Stimulated activated CD4-positive, alpha-beta T cell treated with anti-CD3 and anti-CD28 coated beads, Interleukin-4, amount 100 ng/mL, for 4 hours (primary cell): ENCODE results near the gene LIN52.

Experiments used
- DNase-seq, 2 experiments: peaks; one replicate each; pipeline ENCODE4 v3.0.0-alpha.2; 2020

LIN52 gene

GRCh38 chr14:74084277-74085046 lies at the start of gene LIN52, which contains the start of gene ALDH6A1:
Gene LIN52 (plus strand): TSS chr14:74084956. CDS start chr14:74084975, 19 bp downstream.
Gene ALDH6A1 (minus strand): TSS chr14:74084453. CDS start chr14:74084394, 59 bp downstream.
- DNase-seq = peak; percentile 99 to 100

- no peak for DNase-seq
These were observed 49.2 kb upstream of the LIN52 start for GRCh38 chr14:74035556-74035955.

GRCh38 chr14:74038020-74038859 lies 46.5 kb upstream of the LIN52 start:
- no peak for DNase-seq

- DNase-seq = no peak
These were observed 42.5 kb upstream of the LIN52 start for GRCh38 chr14:74042296-74042695.

- no peak for DNase-seq
These were observed 39.2 kb upstream of the LIN52 start for GRCh38 chr14:74045522-74045921.

- no peak for DNase-seq
These were observed 36.5 kb upstream of the LIN52 start for GRCh38 chr14:74048281-74048680.

- no peak for DNase-seq
These were observed 34.8 kb upstream of the LIN52 start for GRCh38 chr14:74049876-74050495.

- DNase-seq = no peak
These were observed 22.0 kb upstream of the LIN52 start for GRCh38 chr14:74062809-74063150.

GRCh38 chr14:74064426-74064825 lies 20.3 kb upstream of the LIN52 start:
- no peak for DNase-seq

- no peak for DNase-seq
These were observed 19.9 kb upstream of the LIN52 start for GRCh38 chr14:74064883-74065282.

GRCh38 chr14:74065746-74066575 lies 18.8 kb upstream of the LIN52 start:
- no peak for DNase-seq

- no peak for DNase-seq
These were observed 7.4 kb upstream of the LIN52 start for GRCh38 chr14:74077401-74077800.

GRCh38 chr14:74080820-74081460 lies 3.8 kb upstream of the LIN52 start:
- no peak for DNase-seq

- no peak for DNase-seq
These were observed 3.3 kb upstream of the LIN52 start for GRCh38 chr14:74081491-74081890.

GRCh38 chr14:74083161-74083560 lies 1.6 kb upstream of the LIN52 start:
- DNase-seq = no peak

- no peak for DNase-seq
These were observed 926 bp upstream of the LIN52 start for GRCh38 chr14:74083784-74084276.

- no peak for DNase-seq
These were observed 386 bp downstream of the LIN52 start for GRCh38 chr14:74085047-74085637.

- DNase-seq = no peak
These were observed 1.1 kb downstream of the LIN52 start for GRCh38 chr14:74085828-74086227.

- no peak for DNase-seq
These were observed 4.7 kb downstream of the LIN52 start for GRCh38 chr14:74089251-74090020.

GRCh38 chr14:74105381-74105780 lies 20.6 kb downstream of the LIN52 start:
- DNase-seq = no peak

- DNase-seq = no peak
These were observed 24.6 kb downstream of the LIN52 start for GRCh38 chr14:74109369-74109768.
